Aorta (tissue), 5 donors: Measurements from ENCODE around the gene LCN6. TPM values are rescaled to one million over a fixed set of nuclear protein-coding genes. Genes with fewer than 3 reads are reported as not detected.
A peak's percentile ranks its signal among the peaks of the same experiment; 100 is the strongest.

Experiments used
- ATAC-seq: fragments of 200-7000 bp; cut with Tn5 transposase; one replicate; pipeline ENCODE4 v1.9.1; 2022; ENCODE audit warnings: moderate library complexity; ENCODE audit not compliant: low FRiP score
- DNase-seq, 2 donors: peaks; one replicate each; pipeline ENCODE4 v3.0.0-alpha.2; 2020
- H3K27ac ChIP-seq, 2 donors: one replicate each; pipeline ENCODE4 v1.5.1; 2013; ENCODE audit warnings: low read length in 2 of 2, mild to moderate bottlenecking in 2 of 2, moderate library complexity in 2 of 2, control low read depth in 1 of 2, inconsistent platforms in 1 of 2, low read depth in 1 of 2
- H3K27me3 ChIP-seq, 2 donors: one replicate each; pipeline ENCODE4 v1.6.1; 2013; ENCODE audit warnings: control low read depth in 1 of 2, low read length in 1 of 2, mild to moderate bottlenecking in 1 of 2, moderate library complexity in 1 of 2; ENCODE audit not compliant: insufficient read depth in 2 of 2, control insufficient read depth in 1 of 2
- H3K36me3 ChIP-seq, 2 donors: one replicate each; pipeline ENCODE4 v1.6.1; 2013; ENCODE audit warnings: control low read depth in 1 of 2, low read length in 1 of 2, mild to moderate bottlenecking in 1 of 2; ENCODE audit not compliant: insufficient read depth in 2 of 2, control insufficient read depth in 1 of 2
- H3K4me1 ChIP-seq, 2 donors: one replicate each; pipeline ENCODE4 v1.6.1; 2013; ENCODE audit warnings: low read length in 2 of 2, control low read depth in 1 of 2, mild to moderate bottlenecking in 1 of 2, moderate library complexity in 1 of 2; ENCODE audit not compliant: insufficient read depth in 2 of 2, control insufficient read depth in 1 of 2
- H3K4me3 ChIP-seq, 2 donors: one replicate each; pipeline ENCODE4 v1.5.1; 2013; ENCODE audit warnings: low read length in 2 of 2, control low read depth in 1 of 2, mild to moderate bottlenecking in 1 of 2
- H3K9me3 ChIP-seq: one replicate; pipeline ENCODE4 v1.6.1; 2013; ENCODE audit warnings: mild to moderate bottlenecking, low read length; ENCODE audit not compliant: control insufficient read depth
- WGBS, 2 donors: extraction: QIAGEN DNeasy Blood & Tissue Kit; methylation state at CpG; one replicate each; pipeline ENCODE4 v1.1.7; 2013; 5-methylcytosine and 5-hydroxymethylcytosine counted together
- intact Hi-C, 2 donors: fragments of 100-400 bp; cut with DNase I; formaldehyde crosslinking; loops; one replicate each; pipeline versions ENCODE4 v1.14.2 to v1.15.0; 2022
- polyA plus RNA-seq, 2 donors: library from polyadenylated mRNA; stranded (reverse); fragments of 200-250 nt; gene quantifications; one replicate each; pipeline ENCODE4 v1.2.3, GENCODE V29; 2013
- total RNA-seq, 2 donors: library from RNA; stranded (reverse); fragmentation: NEBNext Ultra II Directional; extraction: Animal tissue kit (Norgen Biotek cat#: 25700); gene quantifications; one replicate each; pipeline ENCODE4 v1.2.1, GENCODE V29; 2021
- donor health status: healthy with polysubstance abuse.
- donor health status: Bipolar disorder and iron deficiency.
- donor health status: DM: no; HTN: no; CAD: no.
- donor health status: DM: no; HTN: no; CAD: no.
- donor health status: DM: yes; HTN: yes; CAD: no.

The LCN6 gene
- total and polyA plus RNA-seq, 4 donors: 2.5 to 24.2 (median 17.4) TPM; not detected in 1

GRCh38 chr9:136698635-136699246 lies 49.6 kb downstream of the LCN6 start:
- H3K9me3 ChIP-seq: no peaks in the 10 kb centered on the region
- no peaks in the 10 kb centered on the region for H3K36me3 ChIP-seq
- H3K27me3 ChIP-seq: no peaks in the 10 kb centered on the region
- DNase-seq (no peak), ATAC-seq (no peak)
- no peaks in the 10 kb centered on the region for H3K4me1 ChIP-seq
- H3K27ac ChIP-seq: no peak overlapping the region
- no peak overlapping the region for H3K4me3 ChIP-seq
- intact Hi-C loops: no loop called here
- 83 to 89% methylated on average over 10 to 11 of the region's 11 CpGs for WGBS, 2 donors

- DNase-seq (no peak), ATAC-seq (no peak)
- Histone ChIP-seq H3K9me3 (no peaks in the 10 kb centered on the region), H3K27ac (no peak overlapping the region), H3K36me3 (no peaks in the 10 kb centered on the region), H3K4me3 (no peak overlapping the region), H3K4me1 (no peaks in the 10 kb centered on the region), H3K27me3 (no peaks in the 10 kb centered on the region)
- WGBS, 2 donors: 65% methylated on average over 19 to 20 of the region's 20 CpGs
- intact Hi-C loops: no loop called here
These were observed 50.4 kb downstream of the LCN6 start for GRCh38 chr9:136697821-136698526.

- Histone ChIP-seq H3K27me3 (no peaks in the 10 kb centered on the region), H3K4me1 (no peaks in the 10 kb centered on the region), H3K36me3 (no peaks in the 10 kb centered on the region), H3K9me3 (no peaks in the 10 kb centered on the region), H3K4me3 (no peak overlapping the region), H3K27ac (no peak overlapping the region)
- intact Hi-C loops: no loop called here
- ATAC-seq (no peak), DNase-seq (no peak)
- 55 to 64% methylated on average over 23 of the region's 23 CpGs for WGBS, 2 donors
These were observed 51.0 kb downstream of the LCN6 start for GRCh38 chr9:136697146-136697820.

GRCh38 chr9:136696502-136696901 lies 51.8 kb downstream of the LCN6 start:
- Histone ChIP-seq H3K4me3 (no peak overlapping the region), H3K9me3 (no peaks in the 10 kb centered on the region), H3K27ac (no peak overlapping the region), H3K4me1 (no peaks in the 10 kb centered on the region), H3K36me3 (no peaks in the 10 kb centered on the region), H3K27me3 (no peaks in the 10 kb centered on the region)
- 76 to 79% methylated on average over 6 to 9 of the region's 9 CpGs for WGBS, 2 donors
- intact Hi-C loops: no loop called here
- ATAC-seq (no peak), DNase-seq (no peak)

- H3K27ac ChIP-seq: no peak overlapping the region
- no peak overlapping the region for H3K4me3 ChIP-seq
- DNase-seq (no peak), ATAC-seq (no peak)
- no peaks in the 10 kb centered on the region for H3K4me1 ChIP-seq
- no peaks in the 10 kb centered on the region for H3K36me3 ChIP-seq
- 85 to 89% methylated on average over 23 of the region's 23 CpGs for WGBS, 2 donors
- H3K27me3 ChIP-seq: no peaks in the 10 kb centered on the region
- H3K9me3 ChIP-seq: no peaks in the 10 kb centered on the region
- intact Hi-C loops: no loop called here
These were observed 52.4 kb downstream of the LCN6 start for GRCh38 chr9:136695955-136696354.

GRCh38 chr9:136695435-136695895 lies 52.9 kb downstream of the LCN6 start:
- DNase-seq: no peak
- no peak overlapping the region for H3K4me3 ChIP-seq
- no peak overlapping the region for H3K27ac ChIP-seq
- no peaks in the 10 kb centered on the region for H3K36me3 ChIP-seq
- H3K9me3 ChIP-seq: no peaks in the 10 kb centered on the region
- WGBS, 2 donors: 72 to 73% methylated on average over 10 of the region's 10 CpGs
- H3K4me1 ChIP-seq: no peaks in the 10 kb centered on the region
- intact Hi-C loops: no loop called here
- H3K27me3 ChIP-seq: no peaks in the 10 kb centered on the region
- no peak for ATAC-seq

GRCh38 chr9:136694872-136695247 lies 53.5 kb downstream of the LCN6 start:
- no peaks in the 10 kb centered on the region for H3K9me3 ChIP-seq
- no peaks in the 10 kb centered on the region for H3K27me3 ChIP-seq
- no peak overlapping the region for H3K4me3 ChIP-seq
- DNase-seq (no peak), ATAC-seq (no peak)
- intact Hi-C loops: no loop called here
- H3K4me1 ChIP-seq: no peaks in the 10 kb centered on the region
- H3K36me3 ChIP-seq: no peaks in the 10 kb centered on the region
- 90 to 92% methylated on average over 11 of the region's 11 CpGs for WGBS, 2 donors
- no peak overlapping the region for H3K27ac ChIP-seq

GRCh38 chr9:136694163-136694871 lies 54.0 kb downstream of the LCN6 start:
- ATAC-seq: no peak
- no peak overlapping the region for H3K27ac ChIP-seq
- no peaks in the 10 kb centered on the region for H3K27me3 ChIP-seq
- DNase-seq: peak in 1 of 2 donors; percentile 88
- intact Hi-C loops: no loop called here
- H3K4me1 ChIP-seq: no peaks in the 10 kb centered on the region
- no peaks in the 10 kb centered on the region for H3K36me3 ChIP-seq
- no peak overlapping the region for H3K4me3 ChIP-seq
- 60 to 62% methylated on average over 30 to 32 of the region's 32 CpGs for WGBS, 2 donors
- no peaks in the 10 kb centered on the region for H3K9me3 ChIP-seq
